ENCODE results near the gene GABBR1.

The GABBR1 gene

GRCh38 chr6:29527126-29527525 is 105.9 kb downstream of the GABBR1 start:
- Histone ChIP-seq H3K36me3 (ENCODE audit: insufficient read depth, low read length) (no peaks in the 10 kb centered on the region), H3K9me3 (ENCODE audit: control insufficient read depth, insufficient read depth, low read length) (peaks cover 14% of the 10 kb centered on the region; the same call in 1 of the 2 replicates), H3K4me1 (ENCODE audit: insufficient read depth, low read length) (peaks cover 6% of the 10 kb centered on the region), H3K9ac (ENCODE audit: low read depth, low read length) (no peak overlapping the region)

GRCh38 chr6:29525311-29525639 is 107.7 kb downstream of the GABBR1 start:
- no peak overlapping the region for H3K9ac ChIP-seq (ENCODE audit: low read depth, low read length)
- peaks cover 6% of the 10 kb centered on the region; the same call in 1 of the 2 replicates for H3K4me1 ChIP-seq (ENCODE audit: insufficient read depth, low read length)
- H3K9me3 ChIP-seq (ENCODE audit: control insufficient read depth, insufficient read depth, low read length): peaks cover 14% of the 10 kb centered on the region; the same call in 1 of the 2 replicates
- H3K36me3 ChIP-seq (ENCODE audit: insufficient read depth, low read length): no peaks in the 10 kb centered on the region

- peaks cover 14% of the 10 kb centered on the region; the same call in 1 of the 2 replicates for H3K9me3 ChIP-seq (ENCODE audit: control insufficient read depth, insufficient read depth, low read length)
- peaks cover 6% of the 10 kb centered on the region; the same call in 1 of the 2 replicates for H3K4me1 ChIP-seq (ENCODE audit: insufficient read depth, low read length)
- no peak overlapping the region for H3K9ac ChIP-seq (ENCODE audit: low read depth, low read length)
- no peaks in the 10 kb centered on the region for H3K36me3 ChIP-seq (ENCODE audit: insufficient read depth, low read length)
Observed at GRCh38 chr6:29524444-29525310, 108.3 kb downstream of the GABBR1 start.

GRCh38 chr6:29524044-29524443 is 108.9 kb downstream of the GABBR1 start:
- H3K4me1 ChIP-seq (ENCODE audit: insufficient read depth, low read length): peaks cover 6% of the 10 kb centered on the region; the same call in 1 of the 2 replicates

GRCh38 chr6:29522227-29522626 is 110.8 kb downstream of the GABBR1 start:
- Histone ChIP-seq H3K9ac (ENCODE audit: low read depth, low read length) (no peak overlapping the region), H3K36me3 (ENCODE audit: insufficient read depth, low read length) (no peaks in the 10 kb centered on the region), H3K4me1 (ENCODE audit: insufficient read depth, low read length) (peaks cover 6% of the 10 kb centered on the region; the same call in 1 of the 2 replicates)

More at GRCh38 chr6:29524044-29524443, 108.9 kb downstream of the GABBR1 start:
- Histone ChIP-seq H3K36me3 (ENCODE audit: insufficient read depth, low read length) (no peaks in the 10 kb centered on the region), H3K9ac (ENCODE audit: low read depth, low read length) (no peak overlapping the region), H3K9me3 (ENCODE audit: control insufficient read depth, insufficient read depth, low read length) (peaks cover 14% of the 10 kb centered on the region; the same call in 1 of the 2 replicates)

GRCh38 chr6:29521006-29521680 is 111.8 kb downstream of the GABBR1 start:
- Histone ChIP-seq H3K9me3 (ENCODE audit: control insufficient read depth, insufficient read depth, low read length) (peaks cover 14% of the 10 kb centered on the region; the same call in 1 of the 2 replicates), H3K4me1 (ENCODE audit: insufficient read depth, low read length) (peaks cover 6% of the 10 kb centered on the region; the same call in 1 of the 2 replicates), H3K9ac (ENCODE audit: low read depth, low read length) (no peak overlapping the region), H3K36me3 (ENCODE audit: insufficient read depth, low read length) (no peaks in the 10 kb centered on the region)

More at GRCh38 chr6:29522227-29522626, 110.8 kb downstream of the GABBR1 start:
- H3K9me3 ChIP-seq (ENCODE audit: control insufficient read depth, insufficient read depth, low read length): peaks cover 14% of the 10 kb centered on the region; the same call in 1 of the 2 replicates

- Histone ChIP-seq H3K9me3 (ENCODE audit: control insufficient read depth, insufficient read depth, low read length) (peaks cover 14% of the 10 kb centered on the region; the same call in 1 of the 2 replicates), H3K36me3 (ENCODE audit: insufficient read depth, low read length) (no peaks in the 10 kb centered on the region), H3K4me1 (ENCODE audit: insufficient read depth, low read length) (peaks cover 6% of the 10 kb centered on the region; the same call in 1 of the 2 replicates), H3K9ac (ENCODE audit: low read depth, low read length) (no peak overlapping the region)
Observed at GRCh38 chr6:29520232-29520631, 112.8 kb downstream of the GABBR1 start.

- H3K9ac ChIP-seq (ENCODE audit: low read depth, low read length): no peak overlapping the region
- H3K9me3 ChIP-seq (ENCODE audit: control insufficient read depth, insufficient read depth, low read length): peaks cover 12% of the 10 kb centered on the region; the same call in 1 of the 2 replicates
- H3K4me1 ChIP-seq (ENCODE audit: insufficient read depth, low read length): peaks cover under 1% of the 10 kb centered on the region; the same call in 1 of the 2 replicates
- H3K36me3 ChIP-seq (ENCODE audit: insufficient read depth, low read length): no peaks in the 10 kb centered on the region
Observed at GRCh38 chr6:29519291-29520010, 113.5 kb downstream of the GABBR1 start.

- 0 out of 2 replicates have a peak, but pooled peaks cover 2% of the 10 kb centered on the region for H3K9me3 ChIP-seq (ENCODE audit: control insufficient read depth, insufficient read depth, low read length)
- 0 out of 2 replicates have a peak, but pooled peaks cover 2% of the 10 kb centered on the region for H3K4me1 ChIP-seq (ENCODE audit: insufficient read depth, low read length)
- H3K36me3 ChIP-seq (ENCODE audit: insufficient read depth, low read length): no peaks in the 10 kb centered on the region
- H3K9ac ChIP-seq (ENCODE audit: low read depth, low read length): no peak overlapping the region
Observed at GRCh38 chr6:29517728-29518440, 115.1 kb downstream of the GABBR1 start.

- Histone ChIP-seq H3K9me3 (ENCODE audit: control insufficient read depth, insufficient read depth, low read length) (no peaks in the 10 kb centered on the region), H3K9ac (ENCODE audit: low read depth, low read length) (no peak overlapping the region), H3K4me1 (ENCODE audit: insufficient read depth, low read length) (0 out of 2 replicates have a peak, but pooled peaks cover 4% of the 10 kb centered on the region), H3K36me3 (ENCODE audit: insufficient read depth, low read length) (no peaks in the 10 kb centered on the region)
Observed at GRCh38 chr6:29517245-29517644, 115.7 kb downstream of the GABBR1 start.

GRCh38 chr6:29516108-29516507 is 116.9 kb downstream of the GABBR1 start:
- Histone ChIP-seq H3K9me3 (ENCODE audit: control insufficient read depth, insufficient read depth, low read length) (no peaks in the 10 kb centered on the region), H3K4me1 (ENCODE audit: insufficient read depth, low read length) (0 out of 2 replicates have a peak, but pooled peaks cover 4% of the 10 kb centered on the region), H3K36me3 (ENCODE audit: insufficient read depth, low read length) (no peaks in the 10 kb centered on the region), H3K9ac (ENCODE audit: low read depth, low read length) (no peak overlapping the region)

- H3K9me3 ChIP-seq (ENCODE audit: control insufficient read depth, insufficient read depth, low read length): no peaks in the 10 kb centered on the region
- 0 out of 2 replicates have a peak, but pooled peaks cover 4% of the 10 kb centered on the region for H3K4me1 ChIP-seq (ENCODE audit: insufficient read depth, low read length)
- no peaks in the 10 kb centered on the region for H3K36me3 ChIP-seq (ENCODE audit: insufficient read depth, low read length)
- H3K9ac ChIP-seq (ENCODE audit: low read depth, low read length): no peak overlapping the region
Observed at GRCh38 chr6:29510746-29511300, 122.2 kb downstream of the GABBR1 start.

GRCh38 chr6:29510202-29510601 is 122.8 kb downstream of the GABBR1 start:
- H3K4me1 ChIP-seq (ENCODE audit: insufficient read depth, low read length): 0 out of 2 replicates have a peak, but pooled peaks cover 4% of the 10 kb centered on the region
- no peak overlapping the region for H3K9ac ChIP-seq (ENCODE audit: low read depth, low read length)
- H3K9me3 ChIP-seq (ENCODE audit: control insufficient read depth, insufficient read depth, low read length): no peaks in the 10 kb centered on the region
- no peaks in the 10 kb centered on the region for H3K36me3 ChIP-seq (ENCODE audit: insufficient read depth, low read length)
